Testis (tissue), 2 donors: ENCODE measurements around the gene RNF167.

ENCODE experiments used
- POLR2A ChIP-seq: fragments of 450-650 bp; IDR thresholded peaks from one replicate; pipeline ENCODE4 v1.6.1; 2017; ENCODE audit warnings: antibody characterized with exemption, mild to moderate bottlenecking, moderate library complexity
- TF ChIP-seq, protein P1 (sequence below), 3 experiments: fragments of 450-650 bp in 2 of 3; fragments of 200-600 bp in 1 of 3; sonication (generic) in 1 of 3; IDR thresholded peaks; one replicate each; pipeline ENCODE4 v1.5.1; 2016 to 2019; ENCODE audit warnings: antibody characterized with exemption in 3 of 3, mild to moderate bottlenecking in 2 of 3, moderate library complexity in 1 of 3

DNA sequence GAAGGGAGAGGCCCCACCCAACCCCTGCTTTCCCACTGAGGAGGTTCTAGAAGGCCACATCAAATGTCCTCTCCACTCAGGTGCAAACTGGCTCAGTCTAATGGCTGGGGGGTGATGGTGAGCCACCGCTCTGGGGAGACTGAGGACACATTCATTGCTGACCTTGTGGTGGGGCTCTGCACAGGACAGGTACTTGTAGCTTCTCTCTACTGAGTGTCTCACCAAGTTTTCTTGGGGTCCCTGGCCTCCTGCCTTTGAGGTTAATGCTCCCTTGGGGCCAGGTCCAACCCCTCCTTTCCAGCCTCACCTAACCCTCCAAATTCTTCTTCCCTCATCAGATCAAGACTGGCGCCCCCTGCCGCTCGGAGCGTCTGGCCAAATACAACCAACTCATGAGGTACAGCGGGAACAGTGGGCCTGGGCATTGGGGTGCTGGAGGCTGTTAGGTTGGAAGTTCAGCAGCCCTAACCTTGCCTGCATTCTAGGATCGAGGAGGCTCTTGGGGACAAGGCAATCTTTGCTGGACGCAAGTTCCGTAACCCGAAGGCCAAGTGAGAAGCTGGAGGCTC is 16.5 kb downstream of the RNF167 start:
- TF ChIP-seq, protein P1, sequence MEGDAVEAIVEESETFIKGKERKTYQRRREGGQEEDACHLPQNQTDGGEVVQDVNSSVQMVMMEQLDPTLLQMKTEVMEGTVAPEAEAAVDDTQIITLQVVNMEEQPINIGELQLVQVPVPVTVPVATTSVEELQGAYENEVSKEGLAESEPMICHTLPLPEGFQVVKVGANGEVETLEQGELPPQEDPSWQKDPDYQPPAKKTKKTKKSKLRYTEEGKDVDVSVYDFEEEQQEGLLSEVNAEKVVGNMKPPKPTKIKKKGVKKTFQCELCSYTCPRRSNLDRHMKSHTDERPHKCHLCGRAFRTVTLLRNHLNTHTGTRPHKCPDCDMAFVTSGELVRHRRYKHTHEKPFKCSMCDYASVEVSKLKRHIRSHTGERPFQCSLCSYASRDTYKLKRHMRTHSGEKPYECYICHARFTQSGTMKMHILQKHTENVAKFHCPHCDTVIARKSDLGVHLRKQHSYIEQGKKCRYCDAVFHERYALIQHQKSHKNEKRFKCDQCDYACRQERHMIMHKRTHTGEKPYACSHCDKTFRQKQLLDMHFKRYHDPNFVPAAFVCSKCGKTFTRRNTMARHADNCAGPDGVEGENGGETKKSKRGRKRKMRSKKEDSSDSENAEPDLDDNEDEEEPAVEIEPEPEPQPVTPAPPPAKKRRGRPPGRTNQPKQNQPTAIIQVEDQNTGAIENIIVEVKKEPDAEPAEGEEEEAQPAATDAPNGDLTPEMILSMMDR (IDR thresholded peaks at IDR 0.05), result no peak
- TF ChIP-seq POLR2A, result no peak
